NCI-H1417 (cell line): ENCODE results near the gene RIMS4.
"Not testable (repeated sequence)": the region's sequence is repeated elsewhere in the genome, so short reads cannot be mapped to it uniquely, and the experiment has no call there.

Source experiments
- DNase-seq, 3 experiments: peaks; one replicate each; lab custom pipeline; 2025; lab: John Stamatoyannopoulos, UW

Gene RIMS4

GRCh38 chr20:44763798-44764197, 46.5 kb downstream of the RIMS4 start:
- DNase-seq, result not testable (repeated sequence)

GRCh38 chr20:44762466-44763140, 47.7 kb downstream of the RIMS4 start:
- peak in 2 of 3 experiments; percentile 36 to 65 for DNase-seq

- peak in 1 of 3 experiments; percentile 10 for DNase-seq
These were observed 48.9 kb downstream of the RIMS4 start for GRCh38 chr20:44761423-44761822.

- no peak for DNase-seq
These were observed 50.8 kb downstream of the RIMS4 start for GRCh38 chr20:44759595-44759994.

GRCh38 chr20:44758247-44759101, 51.9 kb downstream of the RIMS4 start:
- DNase-seq, result no peak

- no peak for DNase-seq
These were observed 53.4 kb downstream of the RIMS4 start for GRCh38 chr20:44756956-44757355.

- no peak for DNase-seq
These were observed 54.2 kb downstream of the RIMS4 start for GRCh38 chr20:44756011-44756688.

GRCh38 chr20:44754554-44754953, 55.8 kb downstream of the RIMS4 start:
- DNase-seq, result no peak

GRCh38 chr20:44752099-44752931, 58.0 kb downstream of the RIMS4 start:
- peak in 2 of 3 experiments; percentile 34 to 51 for DNase-seq

- no peak for DNase-seq
These were observed 60.1 kb downstream of the RIMS4 start for GRCh38 chr20:44750081-44750805.

- peak in 2 of 3 experiments; percentile 65 to 87 for DNase-seq
These were observed 62.4 kb downstream of the RIMS4 start for GRCh38 chr20:44748005-44748370.

- peak; percentile 78 to 99 (median 97) for DNase-seq
These were observed 63.0 kb downstream of the RIMS4 start for GRCh38 chr20:44747166-44748004.

GRCh38 chr20:44746367-44747165, 63.8 kb downstream of the RIMS4 start:
- peak in 2 of 3 experiments; percentile 97 to 99 for DNase-seq

- DNase-seq, result peak in 2 of 3 experiments; percentile 55 to 57
These were observed 64.6 kb downstream of the RIMS4 start, which contains the start of gene KCNK15 for GRCh38 chr20:44745598-44746366. KCNK15 (plus strand) TSS chr20:44745865; CDS start chr20:44745911, 46 bp downstream.

- no peak for DNase-seq
These were observed 65.2 kb downstream of the RIMS4 start for GRCh38 chr20:44745122-44745597.

GRCh38 chr20:44743916-44744655, 66.3 kb downstream of the RIMS4 start:
- no peak for DNase-seq

- DNase-seq, result no peak
These were observed 67.2 kb downstream of the RIMS4 start for GRCh38 chr20:44743080-44743701.
